Nucleus accumbens (tissue), 56 donors: ENCODE results near the gene DIPK1B.
"Not testable (repeated sequence)": the region's sequence is repeated elsewhere in the genome, so short reads cannot be mapped to it uniquely, and the experiment has no call there.

Experiments used
- DNase-seq, 56 donors: peaks; one replicate each; lab custom pipeline; 2025; lab: John Stamatoyannopoulos, UW

The DIPK1B gene

GRCh38 chr9:136748201-136748600 lies 35.8 kb downstream of the DIPK1B start, which contains the start of gene LCN6:
LCN6 (minus strand) TSS chr9:136748525; CDS start chr9:136748483, 42 bp downstream.
- no peak for DNase-seq

- DNase-seq, result peak in 2 of 56 donors; percentile 31 to 32
These were observed 36.6 kb downstream of the DIPK1B start for GRCh38 chr9:136748666-136749611.

DNA sequence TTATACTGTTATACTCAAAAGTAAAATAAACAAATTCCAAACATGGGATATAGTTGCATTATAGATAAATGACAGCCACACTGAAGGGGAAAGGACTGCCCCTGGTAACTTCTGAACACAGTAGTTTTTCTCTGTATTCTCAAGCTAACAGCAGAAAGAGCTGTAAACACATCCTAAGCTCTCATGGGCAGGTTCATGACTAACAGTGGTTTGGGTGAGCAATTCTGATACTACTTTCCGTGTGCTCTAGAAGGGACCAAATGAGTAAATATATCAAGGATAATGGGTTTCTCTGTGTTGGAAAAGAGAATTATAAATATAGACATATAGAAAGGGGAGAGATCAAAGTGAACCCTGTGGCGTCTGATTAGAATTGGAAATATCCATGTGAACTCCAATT lies 38.2 kb downstream of the DIPK1B start:
- no peak for DNase-seq

DNA sequence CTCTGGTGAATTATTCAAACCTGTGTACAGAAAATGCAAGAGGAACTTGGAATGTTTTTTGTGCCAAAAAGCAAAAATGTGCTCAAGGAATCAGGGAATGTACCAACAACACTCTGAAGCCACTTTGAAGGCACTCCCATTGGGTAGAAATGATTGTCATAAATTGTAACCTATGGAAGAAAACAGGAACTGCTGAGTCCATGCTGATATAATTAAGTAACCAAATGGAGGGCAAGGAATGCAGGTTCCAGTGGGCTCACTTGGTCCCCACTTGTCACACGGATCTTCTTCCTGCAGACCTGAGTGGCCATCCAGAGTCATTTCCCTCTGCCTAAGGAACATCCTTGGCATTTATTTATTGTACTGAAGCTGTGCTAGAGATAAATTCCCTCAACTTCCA lies 38.9 kb downstream of the DIPK1B start:
- DNase-seq, result no peak

GRCh38 chr9:136751814-136752213 lies 39.4 kb downstream of the DIPK1B start:
- DNase-seq, result no peak

GRCh38 chr9:136753371-136754058 lies 41.1 kb downstream of the DIPK1B start:
- DNase-seq, result no peak

- DNase-seq, result no peak
These were observed 41.7 kb downstream of the DIPK1B start for GRCh38 chr9:136754059-136754572.

- no peak for DNase-seq
These were observed 42.4 kb downstream of the DIPK1B start for GRCh38 chr9:136754626-136755301.

DNA sequence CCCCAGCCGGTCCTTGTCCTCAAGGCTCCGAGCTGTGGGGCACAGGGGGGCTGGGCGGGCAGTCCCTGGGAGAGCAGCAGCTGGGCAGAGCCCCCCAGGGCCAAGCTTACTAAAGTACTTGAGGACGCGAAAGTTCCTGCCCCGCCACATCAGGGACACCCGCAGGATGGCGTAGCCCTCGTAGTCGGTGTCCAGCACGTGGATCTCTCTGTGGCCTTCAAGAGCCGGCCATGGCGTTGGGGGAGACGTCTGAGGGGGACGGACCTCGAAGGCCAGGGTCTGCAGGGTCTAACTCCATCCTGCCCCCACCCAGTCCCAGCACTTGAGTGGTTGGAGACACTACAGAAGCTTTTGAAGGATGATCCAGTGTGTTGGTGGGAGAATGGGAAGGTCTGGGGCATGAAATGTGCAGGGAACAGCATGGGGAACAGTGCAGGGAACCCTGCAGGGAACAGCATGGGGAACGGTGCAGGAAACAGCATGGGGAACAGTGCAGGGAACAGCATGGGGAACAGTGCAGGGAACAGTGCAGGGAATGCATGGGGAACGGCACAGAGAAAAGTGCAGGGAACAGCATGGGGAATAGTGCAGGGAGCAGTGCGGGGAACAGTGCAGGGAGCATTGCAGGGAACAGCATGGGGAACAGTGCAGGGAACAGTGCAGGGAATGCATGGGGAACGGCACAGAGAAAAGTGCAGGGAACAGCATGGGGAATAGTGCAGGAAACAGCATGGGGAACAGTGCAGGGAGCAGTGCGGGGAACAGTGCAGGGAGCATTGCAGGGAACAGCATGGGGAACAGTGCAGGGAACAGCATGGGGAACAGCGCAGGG lies 43.1 kb downstream of the DIPK1B start:
- not testable (repeated sequence) for DNase-seq

DNA sequence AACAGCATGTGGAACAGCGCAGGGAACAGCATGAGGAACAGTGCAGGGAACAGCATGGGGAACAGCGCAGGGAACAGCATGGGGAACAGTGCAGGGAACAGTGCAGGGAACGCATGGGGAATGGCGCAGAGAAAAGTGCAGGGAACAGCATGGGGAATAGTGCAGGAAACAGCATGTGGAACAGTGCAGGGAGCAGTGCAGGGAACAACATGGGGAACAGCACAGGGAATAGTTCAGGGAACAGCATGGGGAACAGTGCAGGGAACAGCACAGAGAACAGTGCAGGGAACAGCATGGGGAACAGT lies 43.7 kb downstream of the DIPK1B start:
- DNase-seq, result no peak

DNA sequence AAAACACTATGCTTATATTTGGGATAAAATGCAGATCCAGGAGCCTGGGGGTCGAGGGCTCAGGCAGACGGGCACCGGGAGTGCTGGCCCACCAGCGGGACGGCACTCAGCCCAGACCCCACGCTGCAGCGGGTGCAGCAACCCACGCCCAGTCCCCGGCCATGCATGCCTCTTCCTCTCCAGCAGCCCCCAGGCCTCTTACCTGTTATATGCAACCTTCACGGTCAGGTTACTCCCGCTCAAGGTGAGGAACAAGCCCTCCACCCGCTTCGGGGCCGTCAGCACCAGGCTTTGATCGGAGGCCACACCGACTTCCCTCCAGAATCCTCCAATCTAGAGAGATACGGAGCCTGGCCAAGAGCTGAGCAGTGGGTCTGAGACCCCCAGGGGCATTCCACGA lies 44.5 kb downstream of the DIPK1B start:
- DNase-seq, result no peak

GRCh38 chr9:136757328-136757727 lies 45.0 kb downstream of the DIPK1B start:
- DNase-seq, result no peak

DNA sequence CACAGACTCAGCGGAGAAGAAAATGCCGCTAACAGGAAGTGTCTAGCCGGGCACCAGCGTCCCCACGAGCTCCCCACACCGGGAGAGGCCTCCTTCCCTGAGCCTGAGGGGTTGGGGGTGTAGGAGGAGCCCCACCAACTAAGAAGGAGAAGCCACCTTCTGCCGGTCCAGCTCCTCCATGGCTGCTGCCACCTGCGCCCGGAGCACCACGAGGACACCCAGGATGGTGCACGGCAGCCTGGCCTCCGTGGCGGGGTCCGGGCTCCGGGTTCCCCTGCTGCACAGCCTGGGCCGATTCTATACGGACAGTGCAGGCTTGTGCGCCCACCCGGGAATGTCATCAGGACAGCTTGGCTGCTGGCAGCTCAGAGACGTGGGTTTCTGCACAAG lies 45.4 kb downstream of the DIPK1B start:
- no peak for DNase-seq

DNA sequence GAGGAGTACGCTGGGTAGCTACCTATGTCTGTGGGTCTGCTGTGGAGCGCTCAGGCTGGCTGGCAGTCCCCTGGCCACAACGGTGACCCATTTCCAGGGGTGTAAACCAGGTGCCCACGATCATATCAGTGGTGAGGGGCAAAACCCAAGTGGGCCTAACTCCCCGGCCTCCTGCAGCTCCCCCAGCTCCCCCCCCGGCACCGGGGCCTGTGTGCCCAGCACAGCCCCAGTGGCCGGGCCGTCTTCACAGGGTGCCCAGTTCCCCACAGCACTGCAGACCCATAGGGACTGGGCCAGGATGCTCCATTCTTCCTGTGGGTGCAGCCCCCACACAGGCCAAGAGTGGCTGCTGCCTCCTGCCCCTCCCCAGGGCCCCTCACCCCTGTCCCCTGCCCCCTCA lies 46.6 kb downstream of the DIPK1B start:
- DNase-seq, result no peak

- DNase-seq, result no peak
These were observed 47.3 kb downstream of the DIPK1B start for GRCh38 chr9:136759436-136760325.

DNA sequence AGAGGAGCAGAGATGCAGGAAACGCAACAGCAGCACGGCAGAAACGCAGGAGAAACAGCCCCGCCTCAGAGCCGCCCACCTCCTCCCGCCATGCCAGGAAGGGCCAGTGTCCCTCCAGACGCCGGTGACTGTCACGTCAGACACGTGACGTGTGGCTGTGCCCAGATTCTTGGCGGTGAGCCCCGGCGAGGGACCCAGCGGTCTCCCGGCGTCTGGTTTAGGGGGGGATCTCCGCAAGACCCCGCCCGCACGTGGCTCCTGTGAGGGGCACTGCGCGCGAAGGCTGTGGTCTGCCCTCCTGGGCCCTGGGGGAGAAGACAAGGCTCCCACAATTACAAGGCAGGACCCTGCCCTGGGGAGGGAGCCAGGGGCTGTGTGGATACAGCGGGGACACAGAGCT lies 48.1 kb downstream of the DIPK1B start:
- DNase-seq, result no peak

- peak in 23 of 56 donors; percentile 8 to 57 (median 24) for DNase-seq
These were observed 48.6 kb downstream of the DIPK1B start for GRCh38 chr9:136760834-136761544.

DNA sequence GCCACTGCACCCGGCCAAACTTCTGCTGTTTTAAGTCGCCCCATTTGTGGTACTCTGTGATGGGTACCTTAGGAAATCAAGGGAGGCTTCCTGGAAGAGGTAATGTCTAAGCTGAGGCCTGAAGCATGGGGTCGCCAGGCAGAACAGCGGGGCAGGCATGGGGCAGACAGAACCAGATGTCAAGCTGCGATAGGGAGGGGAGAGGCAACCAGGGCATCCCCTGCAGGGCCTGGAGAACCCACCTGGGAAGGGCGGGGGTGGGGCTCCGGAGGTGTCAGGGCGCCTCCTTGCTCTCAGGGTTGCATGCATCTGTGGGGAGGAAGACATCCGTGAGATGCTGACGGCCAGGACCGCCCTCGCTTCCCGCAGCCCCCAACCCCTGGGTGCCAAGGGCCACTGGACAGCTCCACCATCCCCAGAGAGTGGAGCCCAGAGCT lies 49.2 kb downstream of the DIPK1B start:
- DNase-seq, result no peak
